Measurements from ENCODE around the gene CBARP. TPM values are rescaled to one million over a fixed set of nuclear protein-coding genes. Genes with fewer than 3 reads are reported as not detected.
A peak's percentile ranks its signal among the peaks of the same experiment; 100 is the strongest.

The CBARP gene
- polyA plus RNA-seq, 1 of the 3 experiments (the other 2 are of a cell fraction), result 5.1 TPM

- TF ChIP-seq RXRA (IDR thresholded peaks at IDR 0.05; ENCODE audit: borderline replicate concordance, low read depth), result no peak
Observed at GRCh38 chr19:1262623-1263123, 24.9 kb upstream of the CBARP start (continued).

GRCh38 chr19:1261798-1262622 is 24.2 kb upstream of the CBARP start:
- Histone ChIP-seq H3K27me3 (ENCODE audit: insufficient read depth) (no peaks in the 10 kb centered on the region), H2AFZ (ENCODE audit: low read depth) (no peak overlapping the region), H3K9me3 (no peaks in the 10 kb centered on the region), H3K9me2 (no peaks in the 10 kb centered on the region), H3K4me3 (ENCODE audit: low read depth in 2 of 2, low read length in 1 of 2) (peak overlapping the region; percentile 72 to 86), H3K9ac (peak overlapping the region; percentile 96), H3K79me2 (ENCODE audit: insufficient read depth) (peaks cover 26% of the 10 kb centered on the region), H3K4me2 (peak overlapping the region; percentile 100), H3K36me3 (replicated peaks in 1 of 2; ENCODE audit: control insufficient read depth in 1 of 2, insufficient read depth in 2 of 2, low read length in 1 of 2) (peaks cover 5 to 19% of the 10 kb centered on the region in 2 experiments), H3K27ac (ENCODE audit: low read depth in 2 of 2, low read length in 1 of 2) (peak overlapping the region; percentile 89 to 92), H4K20me1 (ENCODE audit: insufficient read depth) (peaks cover 19% of the 10 kb centered on the region), H3K4me1 (ENCODE audit: control insufficient read depth in 1 of 2, insufficient read depth in 2 of 2, low read depth in 1 of 2, low read length in 1 of 2) (peaks cover 57 to 59% of the 10 kb centered on the region in 2 experiments), H3F3A (replicated peaks; ENCODE audit: insufficient read depth) (peaks cover 45% of the 10 kb centered on the region)
- TF ChIP-seq FOXJ3 (CRISPR knock-in tag; IDR thresholded peaks at IDR 0.05) (no peak), FOSL2 (IDR thresholded peaks at IDR 0.05; ENCODE audit: borderline replicate concordance, low read depth) (no peak), FOXM1 (IDR thresholded peaks at IDR 0.05; ENCODE audit: low read depth) (no peak), TEAD4 (IDR thresholded peaks at IDR 0.05; ENCODE audit: borderline replicate concordance, insufficient read depth) (no peak), GATA2 (CRISPR knock-in tag; IDR thresholded peaks at IDR 0.05) (no peak), YY1 (IDR thresholded peaks at IDR 0.05; ENCODE audit: low read depth) (no peak), CHD2 (IDR thresholded peaks at IDR 0.05; ENCODE audit: low read length, partially characterized antibody) (no peak)
- WGBS (ENCODE audit: low lambda C conversion rate), result 60% methylated on average over 18 of the region's 28 CpGs
- no peak for DNase-seq
- CTCF ChIA-PET, result interaction anchor here (0.8 to 18.6 kb wide), 7 partner anchors 9 to 55 kb away, joined by 3 to 594 read pairs (median 3); partner anchors contain the start of gene ATP5F1D
- POLR2A ChIA-PET, result interaction anchor here (0.8 to 4.8 kb wide), 4 partner anchors 7 to 18 kb away, joined by 3 to 34 read pairs (median 5); partner anchors contain the start of gene CIRBP

- H3K4me1 ChIP-seq (ENCODE audit: control insufficient read depth in 1 of 2, insufficient read depth in 2 of 2, low read depth in 1 of 2, low read length in 1 of 2), result peaks cover 57 to 58% of the 10 kb centered on the region in 2 experiments
- no peak overlapping the region for H2AFZ ChIP-seq (ENCODE audit: low read depth)
Observed at GRCh38 chr19:1261538-1261797, 23.7 kb upstream of the CBARP start.

More at GRCh38 chr19:1261538-1261797, 23.7 kb upstream of the CBARP start:
- ChIA-PET CTCF (interaction anchor here (1.0 to 18.6 kb wide), 4 partner anchors 11 to 55 kb away, joined by 3 to 594 read pairs (median 5); partner anchors contain the start of gene ATP5F1D), POLR2A (interaction anchor here (0.8 to 4.8 kb wide), 4 partner anchors 8 to 17 kb away, joined by 3 to 34 read pairs (median 5); partner anchors contain the start of gene CIRBP)
- no peaks in the 10 kb centered on the region for H3K27me3 ChIP-seq (ENCODE audit: insufficient read depth)
- TF ChIP-seq, protein P1, sequence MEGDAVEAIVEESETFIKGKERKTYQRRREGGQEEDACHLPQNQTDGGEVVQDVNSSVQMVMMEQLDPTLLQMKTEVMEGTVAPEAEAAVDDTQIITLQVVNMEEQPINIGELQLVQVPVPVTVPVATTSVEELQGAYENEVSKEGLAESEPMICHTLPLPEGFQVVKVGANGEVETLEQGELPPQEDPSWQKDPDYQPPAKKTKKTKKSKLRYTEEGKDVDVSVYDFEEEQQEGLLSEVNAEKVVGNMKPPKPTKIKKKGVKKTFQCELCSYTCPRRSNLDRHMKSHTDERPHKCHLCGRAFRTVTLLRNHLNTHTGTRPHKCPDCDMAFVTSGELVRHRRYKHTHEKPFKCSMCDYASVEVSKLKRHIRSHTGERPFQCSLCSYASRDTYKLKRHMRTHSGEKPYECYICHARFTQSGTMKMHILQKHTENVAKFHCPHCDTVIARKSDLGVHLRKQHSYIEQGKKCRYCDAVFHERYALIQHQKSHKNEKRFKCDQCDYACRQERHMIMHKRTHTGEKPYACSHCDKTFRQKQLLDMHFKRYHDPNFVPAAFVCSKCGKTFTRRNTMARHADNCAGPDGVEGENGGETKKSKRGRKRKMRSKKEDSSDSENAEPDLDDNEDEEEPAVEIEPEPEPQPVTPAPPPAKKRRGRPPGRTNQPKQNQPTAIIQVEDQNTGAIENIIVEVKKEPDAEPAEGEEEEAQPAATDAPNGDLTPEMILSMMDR (IDR thresholded peaks at IDR 0.05), result peak; percentile 33; the same call in 1 of the 2 replicates
- no peak for TF ChIP-seq EZH2phosphoT487 (IDR thresholded peaks at IDR 0.05; ENCODE audit: borderline replicate concordance, low read depth)
- H3K4me3 ChIP-seq (ENCODE audit: low read depth in 2 of 2, low read length in 1 of 2), result peak overlapping the region; percentile 72 to 86
- H3K9ac ChIP-seq, result peak overlapping the region; percentile 96
- H3K27ac ChIP-seq (ENCODE audit: low read depth in 2 of 2, low read length in 1 of 2), result peak overlapping the region; percentile 89 to 92
- peaks cover 10 to 25% of the 10 kb centered on the region in 2 experiments for H3K36me3 ChIP-seq (replicated peaks in 1 of 2; ENCODE audit: control insufficient read depth in 1 of 2, insufficient read depth in 2 of 2, low read length in 1 of 2)
- no peaks in the 10 kb centered on the region for H3K9me3 ChIP-seq
- peaks cover 49% of the 10 kb centered on the region for H3F3A ChIP-seq (replicated peaks; ENCODE audit: insufficient read depth)
- 30% methylated on average over 14 of the region's 14 CpGs for WGBS (ENCODE audit: low lambda C conversion rate)
- H3K4me2 ChIP-seq, result peak overlapping the region; percentile 100
- no peak for DNase-seq
- peaks cover 25% of the 10 kb centered on the region for H4K20me1 ChIP-seq (ENCODE audit: insufficient read depth)
- no peaks in the 10 kb centered on the region for H3K9me2 ChIP-seq
- H3K79me2 ChIP-seq (ENCODE audit: insufficient read depth), result peaks cover 31% of the 10 kb centered on the region

Data from SK-N-SH (cell line).